SHP77 (cell line): Measurements from ENCODE around the gene HAGHL.

Source experiments
- DNase-seq, 2 experiments: peaks; one replicate each; lab custom pipeline; 2025; lab: John Stamatoyannopoulos, UW

HAGHL gene

DNA sequence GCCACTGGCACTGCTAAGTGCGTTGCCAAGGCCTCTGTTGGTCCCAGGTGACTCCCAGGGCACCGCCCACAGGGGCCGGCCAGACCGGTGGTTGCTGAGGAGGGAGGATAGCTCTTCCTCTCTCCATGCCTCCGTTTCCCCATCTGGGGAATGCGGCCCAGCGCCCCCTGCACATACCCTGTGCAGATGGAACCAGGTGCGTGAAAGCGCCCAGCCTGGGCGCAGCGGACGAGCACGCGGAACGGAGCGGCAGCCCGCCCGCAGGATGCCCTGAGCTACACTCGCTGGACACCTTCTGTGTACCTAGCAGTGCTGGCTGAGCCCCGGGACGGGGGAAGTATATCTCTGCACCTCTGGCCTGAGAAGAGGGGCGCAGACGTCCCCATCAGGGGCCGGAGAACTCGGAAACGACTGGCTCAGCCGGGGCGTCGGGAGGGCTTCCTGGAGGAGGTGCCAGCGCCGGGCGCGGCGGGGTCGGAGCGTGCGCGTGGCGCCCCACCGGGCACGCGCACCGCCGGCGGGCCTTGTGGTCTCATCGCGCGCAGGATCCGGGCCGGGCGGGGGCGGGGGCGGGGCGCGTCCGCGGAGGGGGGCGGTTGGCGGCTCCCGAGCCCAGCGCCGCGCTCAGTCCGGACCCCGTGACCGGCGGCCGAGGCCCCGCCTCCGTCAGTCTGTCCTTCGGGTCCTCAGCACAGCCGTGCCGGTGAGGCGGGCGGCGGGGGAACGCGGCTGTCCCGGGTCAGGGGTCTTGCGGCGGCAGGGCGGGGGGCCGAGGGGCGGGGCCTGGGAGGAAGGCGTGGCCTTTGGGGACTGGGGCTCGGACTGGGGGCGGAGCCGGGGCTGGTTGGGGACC, at the start of gene HAGHL, which contains the start of gene CCDC78:
TSS of gene HAGHL (plus strand) at position 669 of the 853 bp plus-strand sequence. CDS start 404 bp downstream, outside the sequence.
TSS of gene CCDC78 (minus strand) at position 6 of the 853 bp plus-strand sequence. CDS start 76 bp downstream, outside the sequence.
- DNase-seq, result peak in 1 of 2 experiments; percentile 43

DNA sequence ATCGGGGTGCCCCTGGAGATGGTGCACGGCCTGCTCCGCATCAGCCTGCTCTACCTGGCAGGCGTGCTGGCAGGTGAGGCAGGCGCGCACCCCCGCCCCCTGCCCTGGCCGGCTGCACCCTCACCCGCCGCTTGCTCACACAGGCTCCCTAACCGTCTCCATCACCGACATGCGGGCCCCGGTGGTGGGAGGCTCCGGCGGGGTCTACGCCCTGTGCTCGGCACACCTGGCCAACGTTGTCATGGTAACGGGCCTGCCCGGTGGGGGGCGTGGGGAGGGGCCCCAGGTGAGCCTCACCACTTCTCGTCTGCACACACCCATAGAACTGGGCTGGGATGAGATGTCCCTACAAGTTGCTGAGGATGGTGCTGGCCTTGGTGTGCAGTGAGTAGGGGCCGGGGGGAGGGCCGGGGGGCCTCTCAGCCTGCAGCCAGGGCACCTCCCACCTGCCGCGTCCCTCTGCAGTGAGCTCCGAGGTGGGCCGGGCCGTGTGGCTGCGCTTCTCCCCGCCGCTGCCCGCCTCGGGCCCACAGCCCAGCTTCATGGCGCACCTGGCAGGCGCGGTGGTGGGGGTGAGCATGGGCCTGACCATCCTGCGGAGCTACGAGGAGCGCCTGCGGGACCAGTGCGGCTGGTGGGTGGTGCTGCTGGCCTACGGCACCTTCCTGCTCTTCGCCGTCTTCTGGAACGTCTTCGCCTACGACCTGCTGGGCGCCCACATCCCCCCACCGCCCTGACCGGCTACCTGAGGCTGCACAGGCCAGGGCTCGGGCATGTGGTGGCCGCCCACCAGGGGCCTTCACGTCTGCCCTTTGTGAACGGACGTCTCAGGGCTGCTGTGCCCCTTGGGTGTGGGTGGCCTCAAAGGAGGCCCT, 49.4 kb upstream of the HAGHL start:
- DNase-seq, result no peak

- DNase-seq, result no peak
Measured at GRCh38 chr16:678209-678857, 48.6 kb upstream of the HAGHL start.

- DNase-seq, result peak; percentile 54 to 72
Measured at GRCh38 chr16:678858-679813, 47.8 kb upstream of the HAGHL start.

GRCh38 chr16:679814-680624, 46.9 kb upstream of the HAGHL start, which contains the start of gene STUB1:
TSS of gene STUB1 (plus strand) at chr16:680410. CDS start at chr16:680526, 116 bp downstream.
- peak; percentile 71 to 88 for DNase-seq

DNA sequence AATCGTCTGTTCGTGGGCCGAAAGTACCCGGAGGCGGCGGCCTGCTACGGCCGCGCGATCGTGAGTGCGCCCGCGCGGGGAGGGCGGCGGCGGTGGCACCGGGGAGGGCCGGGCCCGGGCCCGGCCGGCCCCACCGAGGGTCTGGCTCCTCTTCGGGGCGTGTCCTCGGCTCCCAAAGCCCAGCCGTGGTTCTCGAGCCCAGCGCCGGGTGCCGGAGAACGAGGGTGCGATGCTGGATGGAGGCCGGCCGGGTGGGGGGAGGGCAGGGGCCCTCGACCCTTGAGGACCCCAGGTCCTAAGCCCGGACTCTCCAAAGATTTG, 46.3 kb upstream of the HAGHL start:
- no peak for DNase-seq

DNA sequence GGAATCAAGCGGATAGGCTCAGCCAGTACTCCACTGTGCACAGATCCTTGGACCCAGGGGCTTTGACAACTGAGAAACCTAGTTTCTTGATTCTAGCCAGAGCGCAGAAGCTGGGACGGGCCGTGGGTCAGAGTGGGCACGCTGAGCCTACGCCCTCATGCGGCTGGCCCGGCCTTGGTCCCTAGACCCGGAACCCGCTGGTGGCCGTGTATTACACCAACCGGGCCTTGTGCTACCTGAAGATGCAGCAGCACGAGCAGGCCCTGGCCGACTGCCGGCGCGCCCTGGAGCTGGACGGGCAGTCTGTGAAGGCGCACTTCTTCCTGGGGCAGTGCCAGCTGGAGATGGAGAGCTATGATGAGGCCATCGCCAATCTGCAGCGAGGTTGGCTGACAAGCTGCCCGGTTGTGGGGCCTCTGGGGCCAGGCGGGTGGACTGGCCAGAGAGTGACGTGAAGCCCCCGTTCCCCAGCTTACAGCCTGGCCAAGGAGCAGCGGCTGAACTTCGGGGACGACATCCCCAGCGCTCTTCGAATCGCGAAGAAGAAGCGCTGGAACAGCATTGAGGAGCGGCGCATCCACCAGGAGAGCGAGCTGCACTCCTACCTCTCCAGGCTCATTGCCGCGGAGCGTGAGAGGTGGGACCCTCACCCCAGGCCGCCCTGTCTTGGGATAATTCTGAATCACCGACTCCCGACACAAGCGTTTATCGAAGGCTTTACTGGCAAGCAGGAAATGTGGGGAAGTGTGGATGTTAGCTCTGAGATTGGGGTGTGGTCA, 45.8 kb upstream of the HAGHL start:
- DNase-seq, result no peak

GRCh38 chr16:681746-682427, 45.0 kb upstream of the HAGHL start:
- no peak for DNase-seq

DNA sequence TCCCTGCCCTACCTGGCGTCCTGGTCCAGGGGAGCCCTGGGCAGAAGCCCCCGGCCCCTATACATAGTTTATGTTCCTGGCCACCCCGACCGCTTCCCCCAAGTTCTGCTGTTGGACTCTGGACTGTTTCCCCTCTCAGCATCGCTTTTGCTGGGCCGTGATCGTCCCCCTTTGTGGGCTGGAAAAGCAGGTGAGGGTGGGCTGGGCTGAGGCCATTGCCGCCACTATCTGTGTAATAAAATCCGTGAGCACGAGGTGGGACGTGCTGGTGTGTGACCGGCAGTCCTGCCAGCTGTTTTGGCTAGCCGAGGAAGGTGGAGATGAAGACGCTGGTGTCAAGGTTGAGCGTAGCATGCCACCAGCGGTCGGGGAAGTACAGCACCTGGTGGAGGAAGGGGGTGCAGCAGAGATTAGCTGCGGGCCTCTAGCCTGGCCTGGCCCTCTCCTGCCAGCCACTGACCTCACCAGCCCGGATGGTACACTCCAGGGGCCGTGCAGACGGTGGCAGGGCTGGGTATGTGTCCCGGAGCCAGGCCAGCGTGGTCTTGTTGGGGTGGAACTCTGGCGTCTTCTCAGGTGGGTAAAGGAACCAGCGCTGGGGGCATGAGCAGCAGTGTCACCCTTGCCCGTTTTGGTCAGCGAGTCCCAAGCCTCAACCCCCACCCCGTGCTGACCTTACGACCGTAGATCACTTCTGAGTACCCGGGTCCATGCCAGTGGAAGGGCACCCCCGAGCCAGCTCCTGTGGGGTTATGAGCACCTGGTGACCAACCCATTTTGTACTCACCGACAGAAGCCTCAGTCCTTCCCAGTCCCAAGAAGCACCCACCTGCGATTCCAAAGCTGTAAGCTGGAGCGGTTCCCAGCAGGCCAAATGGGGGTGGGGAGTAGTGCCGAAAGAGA, 44.2 kb upstream of the HAGHL start:
- no peak for DNase-seq

- DNase-seq, result no peak
Measured at GRCh38 chr16:683396-684070, 43.4 kb upstream of the HAGHL start.

- DNase-seq, result peak; percentile 90 to 97
Measured at GRCh38 chr16:684071-684794, 42.7 kb upstream of the HAGHL start, which contains the start of gene JMJD8. TSS of gene JMJD8 (minus strand) at chr16:684334. CDS start at chr16:684319, 15 bp downstream.

DNA sequence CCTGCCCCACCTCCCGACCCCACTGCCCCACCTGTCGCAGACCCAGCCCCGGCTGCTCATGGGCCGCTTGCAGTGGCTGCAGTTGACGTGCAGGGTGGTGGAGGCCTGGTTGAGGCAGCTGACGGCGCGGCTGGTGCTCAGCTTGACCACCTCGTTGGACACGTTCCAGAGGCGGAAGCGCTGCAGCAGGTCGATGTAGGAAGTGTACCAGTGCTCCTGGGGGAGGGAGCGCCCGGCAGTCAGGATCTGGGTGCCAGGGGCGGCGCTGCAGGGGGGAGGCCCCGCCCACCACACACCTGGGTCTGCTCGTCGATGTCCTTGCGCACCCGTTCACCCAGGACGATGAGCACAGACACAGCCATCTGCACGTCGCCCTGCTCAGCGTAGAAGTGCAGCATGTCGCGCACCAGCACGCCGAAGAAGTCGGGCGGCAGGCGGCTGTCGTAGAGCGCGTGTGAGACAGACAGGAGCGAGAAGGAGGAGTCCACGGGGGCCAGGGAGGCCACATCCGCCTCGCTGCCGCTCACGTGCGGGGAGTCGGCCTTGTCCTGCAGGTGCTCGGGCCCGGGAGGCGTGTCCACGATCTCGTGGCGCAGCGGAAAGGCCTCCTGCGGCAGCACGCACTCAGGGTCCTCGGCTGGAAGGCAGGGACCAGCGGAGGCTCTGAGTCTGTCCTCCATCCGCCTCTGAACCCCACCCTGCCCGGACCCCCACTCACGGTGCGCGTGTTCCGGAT, 41.8 kb upstream of the HAGHL start:
- DNase-seq, result peak; percentile 71 to 86

DNA sequence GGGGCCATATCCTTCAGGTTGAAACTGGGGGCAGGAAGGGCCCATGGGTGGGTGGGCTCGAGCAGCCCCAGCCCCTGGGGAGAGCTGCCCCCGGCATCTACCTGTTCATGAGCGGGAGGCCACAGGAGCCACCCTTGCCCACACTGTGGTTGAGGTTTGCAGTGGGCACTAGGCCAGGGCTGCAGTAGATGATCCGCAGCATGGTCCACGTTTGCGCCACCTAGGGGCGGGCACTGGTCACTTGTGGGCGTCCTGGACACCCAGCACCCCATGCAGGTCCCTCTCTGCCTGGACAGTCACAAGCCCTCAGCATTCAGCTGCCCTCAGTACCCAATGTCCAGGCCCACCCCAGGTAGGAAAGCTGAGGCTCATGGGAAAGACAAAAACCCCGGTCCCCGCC, 40.9 kb upstream of the HAGHL start:
- peak in 1 of 2 experiments; percentile 66 for DNase-seq

GRCh38 chr16:686459-687260, 40.2 kb upstream of the HAGHL start:
- DNase-seq, result no peak

DNA sequence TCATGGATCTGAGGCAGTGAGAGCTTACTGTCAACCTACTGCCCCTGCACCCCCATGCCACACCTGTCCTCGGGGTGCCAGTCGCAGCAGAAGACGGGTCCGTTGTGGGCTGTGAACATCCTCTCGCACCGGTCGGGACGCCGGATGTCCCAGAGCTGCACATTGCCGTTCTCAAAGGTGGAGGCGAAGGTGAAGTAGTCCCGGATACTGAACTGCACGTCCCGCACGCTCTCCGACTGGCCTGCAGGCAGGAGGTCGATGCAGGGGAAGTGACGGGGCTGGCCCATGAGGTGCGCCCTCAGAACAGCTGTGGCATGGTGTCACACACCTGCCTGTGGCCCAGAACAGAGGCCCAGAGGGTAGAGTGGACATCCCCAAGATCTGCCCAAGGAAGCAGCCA, 39.4 kb upstream of the HAGHL start:
- no peak for DNase-seq
